Mammary epithelial cell (primary cell): ENCODE data around the gene POLE3.

ENCODE experiments used
- EZH2 ChIP-seq: IDR thresholded peaks from 2 replicates; pipeline ENCODE4 v1.6.1; 2012; ENCODE audit warnings: low read length, inconsistent platforms, borderline replicate concordance
- TF ChIP-seq, protein P1 (sequence below), 2 donors: IDR thresholded peaks in 1 of 2; conservative IDR thresholded peaks in 1 of 2; 2 replicates each; pipeline ENCODE4 v1.5.1; 2011 to 2012; ENCODE audit warnings: inconsistent platforms in 2 of 2, low read length in 2 of 2, mild to moderate bottlenecking in 2 of 2, control low read depth in 1 of 2, low read depth in 1 of 2; ENCODE audit not compliant: insufficient read depth in 1 of 2; ENCODE audit errors: extremely low read depth in 1 of 2

DNA sequence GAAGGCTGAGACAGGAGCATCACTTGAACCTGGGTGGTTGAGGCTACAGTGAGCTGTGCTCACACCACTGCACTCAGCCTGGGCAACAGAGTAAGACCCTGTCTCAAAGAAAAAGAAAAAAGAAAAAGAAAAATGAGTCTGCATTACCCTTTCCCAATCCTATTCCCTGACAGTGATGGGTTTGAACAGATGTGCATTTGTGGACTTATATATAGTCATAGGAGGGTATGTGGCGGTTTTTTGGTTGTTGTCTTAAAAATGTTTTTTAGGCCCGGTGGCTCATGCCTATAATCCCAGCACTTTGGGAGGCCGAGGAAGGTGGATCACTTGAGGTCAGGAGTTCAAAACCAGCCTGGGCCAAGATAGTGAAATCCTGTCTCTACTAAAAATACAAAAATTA, 47.1 kb downstream of the POLE3 start:
- TF ChIP-seq, protein P1, sequence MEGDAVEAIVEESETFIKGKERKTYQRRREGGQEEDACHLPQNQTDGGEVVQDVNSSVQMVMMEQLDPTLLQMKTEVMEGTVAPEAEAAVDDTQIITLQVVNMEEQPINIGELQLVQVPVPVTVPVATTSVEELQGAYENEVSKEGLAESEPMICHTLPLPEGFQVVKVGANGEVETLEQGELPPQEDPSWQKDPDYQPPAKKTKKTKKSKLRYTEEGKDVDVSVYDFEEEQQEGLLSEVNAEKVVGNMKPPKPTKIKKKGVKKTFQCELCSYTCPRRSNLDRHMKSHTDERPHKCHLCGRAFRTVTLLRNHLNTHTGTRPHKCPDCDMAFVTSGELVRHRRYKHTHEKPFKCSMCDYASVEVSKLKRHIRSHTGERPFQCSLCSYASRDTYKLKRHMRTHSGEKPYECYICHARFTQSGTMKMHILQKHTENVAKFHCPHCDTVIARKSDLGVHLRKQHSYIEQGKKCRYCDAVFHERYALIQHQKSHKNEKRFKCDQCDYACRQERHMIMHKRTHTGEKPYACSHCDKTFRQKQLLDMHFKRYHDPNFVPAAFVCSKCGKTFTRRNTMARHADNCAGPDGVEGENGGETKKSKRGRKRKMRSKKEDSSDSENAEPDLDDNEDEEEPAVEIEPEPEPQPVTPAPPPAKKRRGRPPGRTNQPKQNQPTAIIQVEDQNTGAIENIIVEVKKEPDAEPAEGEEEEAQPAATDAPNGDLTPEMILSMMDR (conservative IDR thresholded peaks at IDR 0.05 in 1 of 2, IDR thresholded peaks at IDR 0.05 in 1 of 2; ENCODE audit: extremely low read depth in 1 of 2, insufficient read depth in 1 of 2, low read depth in 1 of 2, low read length in 2 of 2), result no peak
- no peak for TF ChIP-seq EZH2
